H1 (cell line): ENCODE measurements around the gene TNS3.

Experiments used
- CBX8 ChIP-seq: fragments of 300-800, 300-1000 bp; sonication (generic); IDR thresholded peaks from 2 replicates; pipeline ENCODE4 v1.7.1; 2016; ENCODE audit warnings: low read depth, low read length, borderline replicate concordance
- EZH2 ChIP-seq: fragments of 200-600 bp; sonication (generic); IDR thresholded peaks from 2 replicates; pipeline ENCODE4 v1.7.1; 2012; ENCODE audit warnings: low read depth, mild to moderate bottlenecking, moderate library complexity, low read length, inconsistent platforms; ENCODE audit not compliant: severe bottlenecking
- GABPA ChIP-seq: IDR thresholded peaks from 2 replicates; pipeline ENCODE4 v1.6.1; 2011; ENCODE audit warnings: mild to moderate bottlenecking, low read length, moderate library complexity, borderline replicate concordance; ENCODE audit not compliant: insufficient read depth
- GTF2F1 ChIP-seq: IDR thresholded peaks from 2 replicates; pipeline ENCODE4 v1.6.1; 2012; ENCODE audit warnings: low read depth, low read length, improper control_type of control experiment, borderline replicate concordance
- JUN ChIP-seq: IDR thresholded peaks from 2 replicates; pipeline ENCODE4 v1.6.1; 2011; ENCODE audit warnings: low read depth, mild to moderate bottlenecking, improper control_type of control experiment, low read length
- JUND ChIP-seq: IDR thresholded peaks from 2 replicates; pipeline ENCODE4 v1.6.1; 2011; ENCODE audit warnings: mild to moderate bottlenecking, improper control_type of control experiment, low read length
- POLR2A ChIP-seq, 2 experiments: IDR thresholded peaks; 1 replicate in 1 of 2; 2 replicates in 1 of 2; pipeline ENCODE4 v1.6.1; 2011; ENCODE audit warnings: low read depth in 2 of 2, low read length in 2 of 2, mild to moderate bottlenecking in 2 of 2; ENCODE audit errors: control extremely low read depth in 1 of 2
- TBP ChIP-seq: IDR thresholded peaks from 2 replicates; pipeline ENCODE4 v1.6.1; 2011; ENCODE audit warnings: low read depth, low read length, improper control_type of control experiment
- TF ChIP-seq, protein P1 (sequence below), 3 experiments: IDR thresholded peaks; 1 replicate in 2 of 3; 2 replicates in 1 of 3; pipeline versions ENCODE4 v1.5.1 to v1.6.1; 2011; ENCODE audit warnings: low read length in 3 of 3, mild to moderate bottlenecking in 3 of 3, inconsistent platforms in 2 of 3, low read depth in 1 of 3, moderate library complexity in 1 of 3; ENCODE audit not compliant: insufficient read depth in 1 of 3; ENCODE audit errors: control extremely low read depth in 1 of 3
- TF ChIP-seq, protein P2 (sequence below): fragments of 300-600 bp; sonication (generic); IDR thresholded peaks from 2 replicates; pipeline ENCODE4 v1.7.1; 2012; ENCODE audit warnings: low read length, moderate library complexity, mild to moderate bottlenecking, inconsistent platforms; ENCODE audit not compliant: insufficient replicate concordance
- TF ChIP-seq, protein P3 (sequence below): IDR thresholded peaks from 2 replicates; pipeline ENCODE4 v1.6.1; 2011; ENCODE audit warnings: low read length, improper control_type of control experiment

DNA sequence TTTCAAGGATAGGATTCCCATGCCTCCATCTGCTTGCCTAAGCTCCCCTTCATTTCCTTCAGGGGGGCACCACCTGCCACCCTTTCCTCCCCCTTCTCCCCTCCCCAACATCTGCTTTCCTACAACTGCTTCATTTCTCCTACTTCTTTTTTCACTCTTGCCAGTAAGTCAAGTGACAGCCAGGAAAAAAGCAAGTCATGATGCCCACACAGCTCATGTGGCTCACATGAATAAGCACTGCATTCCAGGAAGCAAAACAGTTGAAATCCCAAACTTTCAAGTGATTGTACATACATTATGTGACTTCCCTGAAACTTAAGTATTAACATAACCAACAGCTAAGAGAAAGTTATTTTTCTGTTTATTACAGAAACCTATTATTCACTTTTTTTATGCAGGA lies 78.6 kb downstream of the TNS3 start:
- TF ChIP-seq GTF2F1: no peak
- TF ChIP-seq TBP: no peak
- no peak for TF ChIP-seq JUND
- TF ChIP-seq, protein P1, sequence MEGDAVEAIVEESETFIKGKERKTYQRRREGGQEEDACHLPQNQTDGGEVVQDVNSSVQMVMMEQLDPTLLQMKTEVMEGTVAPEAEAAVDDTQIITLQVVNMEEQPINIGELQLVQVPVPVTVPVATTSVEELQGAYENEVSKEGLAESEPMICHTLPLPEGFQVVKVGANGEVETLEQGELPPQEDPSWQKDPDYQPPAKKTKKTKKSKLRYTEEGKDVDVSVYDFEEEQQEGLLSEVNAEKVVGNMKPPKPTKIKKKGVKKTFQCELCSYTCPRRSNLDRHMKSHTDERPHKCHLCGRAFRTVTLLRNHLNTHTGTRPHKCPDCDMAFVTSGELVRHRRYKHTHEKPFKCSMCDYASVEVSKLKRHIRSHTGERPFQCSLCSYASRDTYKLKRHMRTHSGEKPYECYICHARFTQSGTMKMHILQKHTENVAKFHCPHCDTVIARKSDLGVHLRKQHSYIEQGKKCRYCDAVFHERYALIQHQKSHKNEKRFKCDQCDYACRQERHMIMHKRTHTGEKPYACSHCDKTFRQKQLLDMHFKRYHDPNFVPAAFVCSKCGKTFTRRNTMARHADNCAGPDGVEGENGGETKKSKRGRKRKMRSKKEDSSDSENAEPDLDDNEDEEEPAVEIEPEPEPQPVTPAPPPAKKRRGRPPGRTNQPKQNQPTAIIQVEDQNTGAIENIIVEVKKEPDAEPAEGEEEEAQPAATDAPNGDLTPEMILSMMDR (IDR thresholded peaks at IDR 0.05; ENCODE audit: control extremely low read depth in 1 of 3, insufficient read depth in 1 of 3, low read depth in 1 of 3, low read length in 3 of 3): no peak
- TF ChIP-seq, protein P2, sequence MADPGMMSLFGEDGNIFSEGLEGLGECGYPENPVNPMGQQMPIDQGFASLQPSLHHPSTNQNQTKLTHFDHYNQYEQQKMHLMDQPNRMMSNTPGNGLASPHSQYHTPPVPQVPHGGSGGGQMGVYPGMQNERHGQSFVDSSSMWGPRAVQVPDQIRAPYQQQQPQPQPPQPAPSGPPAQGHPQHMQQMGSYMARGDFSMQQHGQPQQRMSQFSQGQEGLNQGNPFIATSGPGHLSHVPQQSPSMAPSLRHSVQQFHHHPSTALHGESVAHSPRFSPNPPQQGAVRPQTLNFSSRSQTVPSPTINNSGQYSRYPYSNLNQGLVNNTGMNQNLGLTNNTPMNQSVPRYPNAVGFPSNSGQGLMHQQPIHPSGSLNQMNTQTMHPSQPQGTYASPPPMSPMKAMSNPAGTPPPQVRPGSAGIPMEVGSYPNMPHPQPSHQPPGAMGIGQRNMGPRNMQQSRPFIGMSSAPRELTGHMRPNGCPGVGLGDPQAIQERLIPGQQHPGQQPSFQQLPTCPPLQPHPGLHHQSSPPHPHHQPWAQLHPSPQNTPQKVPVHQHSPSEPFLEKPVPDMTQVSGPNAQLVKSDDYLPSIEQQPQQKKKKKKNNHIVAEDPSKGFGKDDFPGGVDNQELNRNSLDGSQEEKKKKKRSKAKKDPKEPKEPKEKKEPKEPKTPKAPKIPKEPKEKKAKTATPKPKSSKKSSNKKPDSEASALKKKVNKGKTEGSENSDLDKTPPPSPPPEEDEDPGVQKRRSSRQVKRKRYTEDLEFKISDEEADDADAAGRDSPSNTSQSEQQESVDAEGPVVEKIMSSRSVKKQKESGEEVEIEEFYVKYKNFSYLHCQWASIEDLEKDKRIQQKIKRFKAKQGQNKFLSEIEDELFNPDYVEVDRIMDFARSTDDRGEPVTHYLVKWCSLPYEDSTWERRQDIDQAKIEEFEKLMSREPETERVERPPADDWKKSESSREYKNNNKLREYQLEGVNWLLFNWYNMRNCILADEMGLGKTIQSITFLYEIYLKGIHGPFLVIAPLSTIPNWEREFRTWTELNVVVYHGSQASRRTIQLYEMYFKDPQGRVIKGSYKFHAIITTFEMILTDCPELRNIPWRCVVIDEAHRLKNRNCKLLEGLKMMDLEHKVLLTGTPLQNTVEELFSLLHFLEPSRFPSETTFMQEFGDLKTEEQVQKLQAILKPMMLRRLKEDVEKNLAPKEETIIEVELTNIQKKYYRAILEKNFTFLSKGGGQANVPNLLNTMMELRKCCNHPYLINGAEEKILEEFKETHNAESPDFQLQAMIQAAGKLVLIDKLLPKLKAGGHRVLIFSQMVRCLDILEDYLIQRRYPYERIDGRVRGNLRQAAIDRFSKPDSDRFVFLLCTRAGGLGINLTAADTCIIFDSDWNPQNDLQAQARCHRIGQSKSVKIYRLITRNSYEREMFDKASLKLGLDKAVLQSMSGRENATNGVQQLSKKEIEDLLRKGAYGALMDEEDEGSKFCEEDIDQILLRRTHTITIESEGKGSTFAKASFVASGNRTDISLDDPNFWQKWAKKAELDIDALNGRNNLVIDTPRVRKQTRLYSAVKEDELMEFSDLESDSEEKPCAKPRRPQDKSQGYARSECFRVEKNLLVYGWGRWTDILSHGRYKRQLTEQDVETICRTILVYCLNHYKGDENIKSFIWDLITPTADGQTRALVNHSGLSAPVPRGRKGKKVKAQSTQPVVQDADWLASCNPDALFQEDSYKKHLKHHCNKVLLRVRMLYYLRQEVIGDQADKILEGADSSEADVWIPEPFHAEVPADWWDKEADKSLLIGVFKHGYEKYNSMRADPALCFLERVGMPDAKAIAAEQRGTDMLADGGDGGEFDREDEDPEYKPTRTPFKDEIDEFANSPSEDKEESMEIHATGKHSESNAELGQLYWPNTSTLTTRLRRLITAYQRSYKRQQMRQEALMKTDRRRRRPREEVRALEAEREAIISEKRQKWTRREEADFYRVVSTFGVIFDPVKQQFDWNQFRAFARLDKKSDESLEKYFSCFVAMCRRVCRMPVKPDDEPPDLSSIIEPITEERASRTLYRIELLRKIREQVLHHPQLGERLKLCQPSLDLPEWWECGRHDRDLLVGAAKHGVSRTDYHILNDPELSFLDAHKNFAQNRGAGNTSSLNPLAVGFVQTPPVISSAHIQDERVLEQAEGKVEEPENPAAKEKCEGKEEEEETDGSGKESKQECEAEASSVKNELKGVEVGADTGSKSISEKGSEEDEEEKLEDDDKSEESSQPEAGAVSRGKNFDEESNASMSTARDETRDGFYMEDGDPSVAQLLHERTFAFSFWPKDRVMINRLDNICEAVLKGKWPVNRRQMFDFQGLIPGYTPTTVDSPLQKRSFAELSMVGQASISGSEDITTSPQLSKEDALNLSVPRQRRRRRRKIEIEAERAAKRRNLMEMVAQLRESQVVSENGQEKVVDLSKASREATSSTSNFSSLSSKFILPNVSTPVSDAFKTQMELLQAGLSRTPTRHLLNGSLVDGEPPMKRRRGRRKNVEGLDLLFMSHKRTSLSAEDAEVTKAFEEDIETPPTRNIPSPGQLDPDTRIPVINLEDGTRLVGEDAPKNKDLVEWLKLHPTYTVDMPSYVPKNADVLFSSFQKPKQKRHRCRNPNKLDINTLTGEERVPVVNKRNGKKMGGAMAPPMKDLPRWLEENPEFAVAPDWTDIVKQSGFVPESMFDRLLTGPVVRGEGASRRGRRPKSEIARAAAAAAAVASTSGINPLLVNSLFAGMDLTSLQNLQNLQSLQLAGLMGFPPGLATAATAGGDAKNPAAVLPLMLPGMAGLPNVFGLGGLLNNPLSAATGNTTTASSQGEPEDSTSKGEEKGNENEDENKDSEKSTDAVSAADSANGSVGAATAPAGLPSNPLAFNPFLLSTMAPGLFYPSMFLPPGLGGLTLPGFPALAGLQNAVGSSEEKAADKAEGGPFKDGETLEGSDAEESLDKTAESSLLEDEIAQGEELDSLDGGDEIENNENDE: no peak
- no peak for TF ChIP-seq EZH2
- TF ChIP-seq POLR2A (IDR thresholded peaks at IDR 0.05; ENCODE audit: control extremely low read depth in 1 of 2, low read depth in 2 of 2, low read length in 2 of 2): no peak
- no peak for TF ChIP-seq JUN
- TF ChIP-seq CBX8: no peak
- TF ChIP-seq, protein P3, sequence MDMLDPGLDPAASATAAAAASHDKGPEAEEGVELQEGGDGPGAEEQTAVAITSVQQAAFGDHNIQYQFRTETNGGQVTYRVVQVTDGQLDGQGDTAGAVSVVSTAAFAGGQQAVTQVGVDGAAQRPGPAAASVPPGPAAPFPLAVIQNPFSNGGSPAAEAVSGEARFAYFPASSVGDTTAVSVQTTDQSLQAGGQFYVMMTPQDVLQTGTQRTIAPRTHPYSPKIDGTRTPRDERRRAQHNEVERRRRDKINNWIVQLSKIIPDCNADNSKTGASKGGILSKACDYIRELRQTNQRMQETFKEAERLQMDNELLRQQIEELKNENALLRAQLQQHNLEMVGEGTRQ: no peak
- no peak for TF ChIP-seq GABPA
